GM12801 (cell line): ENCODE results near the gene TMEM87A.

Source experiments
- CTCF ChIP-seq: IDR thresholded peaks from one replicate; pipeline ENCODE4 v1.5.1; 2011; ENCODE audit warnings: control low read depth; ENCODE audit not compliant: insufficient read length; ENCODE audit errors: extremely low read depth

TMEM87A gene

GRCh38 chr15:42184736-42185135 is 88.5 kb downstream of the TMEM87A start:
- no peak for TF ChIP-seq CTCF

DNA sequence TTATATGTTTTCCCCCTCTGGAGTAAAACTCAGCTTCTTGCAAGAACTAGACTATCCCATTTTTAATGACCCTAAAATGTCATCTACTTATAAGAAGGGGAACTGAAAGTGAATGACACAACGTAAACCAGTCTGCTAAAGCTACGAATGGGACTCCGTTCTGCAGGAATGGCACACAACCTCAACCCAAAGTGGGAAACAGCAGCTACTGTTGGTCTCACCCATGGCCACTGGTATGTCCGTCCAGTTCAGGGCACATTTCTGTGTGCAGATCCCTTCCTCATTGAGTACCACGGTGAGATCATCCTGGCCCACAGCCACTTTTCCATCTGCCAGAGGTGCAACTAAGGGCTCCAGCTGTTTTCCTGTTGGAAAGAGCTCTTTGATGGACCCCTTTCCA is 88.9 kb downstream of the TMEM87A start:
- no peak for TF ChIP-seq CTCF

GRCh38 chr15:42182961-42183360 is 90.3 kb downstream of the TMEM87A start:
- no peak for TF ChIP-seq CTCF

- no peak for TF ChIP-seq CTCF
Observed at GRCh38 chr15:42182328-42182886, 90.8 kb downstream of the TMEM87A start.

GRCh38 chr15:42178056-42178455 is 95.2 kb downstream of the TMEM87A start:
- TF ChIP-seq CTCF = no peak

DNA sequence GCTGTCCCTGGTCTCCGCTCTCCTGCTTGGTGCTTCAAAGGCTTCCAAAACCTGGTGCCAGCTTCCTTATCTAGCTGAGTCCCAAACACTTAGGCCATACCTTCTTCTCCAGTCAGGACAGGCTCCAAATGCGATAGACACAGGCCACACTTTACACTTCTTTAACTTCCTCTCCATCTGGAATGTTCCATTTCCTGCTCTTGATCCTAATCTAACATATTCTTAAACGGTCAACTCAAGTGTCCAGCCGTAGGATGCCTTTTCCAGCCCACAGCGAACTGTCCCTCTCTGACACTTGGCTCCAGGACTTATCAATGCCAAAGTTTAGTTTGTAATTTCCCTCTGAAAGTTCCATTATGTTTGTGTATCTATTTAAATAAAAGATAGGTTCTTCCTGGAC is 97.6 kb downstream of the TMEM87A start:
- no peak for TF ChIP-seq CTCF

GRCh38 chr15:42172475-42172874 is 100.8 kb downstream of the TMEM87A start:
- no peak for TF ChIP-seq CTCF
